ENCODE measurements around the gene NOL4L. TPM values are rescaled to one million over a fixed set of nuclear protein-coding genes. Genes with fewer than 3 reads are reported as not detected.

The NOL4L gene
- total and polyA plus RNA-seq, 9 donors, result 3.3 to 17.1 (median 10.6) TPM

DNA sequence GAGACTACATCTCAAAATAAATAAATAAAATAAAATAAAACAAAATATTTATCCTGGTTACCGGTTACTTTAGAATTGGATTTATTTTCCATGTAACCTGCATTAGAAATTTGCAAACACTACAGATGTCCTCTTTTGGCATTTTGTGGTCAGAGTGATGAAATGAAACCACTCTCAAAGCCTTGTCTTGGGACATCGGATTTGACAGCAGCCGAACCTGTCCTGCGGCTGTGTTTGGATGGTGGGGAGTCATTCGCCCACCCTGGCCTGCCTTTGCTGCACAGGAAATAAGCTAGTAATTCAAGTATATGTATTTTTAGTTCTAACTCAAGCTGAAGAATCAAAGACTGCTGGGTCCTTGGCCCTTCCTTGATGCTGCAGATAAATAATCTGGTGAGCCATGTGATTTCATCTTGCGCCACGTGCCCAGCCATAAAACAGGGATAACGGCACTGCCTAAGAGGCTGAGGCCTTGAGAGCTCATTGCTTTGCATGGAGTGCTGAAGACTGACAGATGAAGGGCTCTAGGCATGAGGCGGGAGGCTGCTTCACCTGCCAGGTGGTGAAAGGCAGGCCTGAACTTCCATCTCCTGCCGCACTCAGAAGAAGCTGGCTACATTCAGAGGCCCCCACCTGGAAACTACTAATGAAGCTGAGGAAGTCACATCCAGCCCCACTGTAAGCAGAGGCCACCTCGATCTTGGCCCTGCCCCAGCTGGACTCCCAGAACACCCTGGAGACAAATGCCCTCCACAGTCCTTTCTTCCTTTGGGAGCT is 76.9 kb downstream of the NOL4L start:
- Histone ChIP-seq H3K4me1 (ENCODE audit: insufficient read depth) (no peaks in the 10 kb centered on the region), H3K27ac (no peak overlapping the region), H3K9me3 (no peaks in the 10 kb centered on the region), H3K27me3 (no peaks in the 10 kb centered on the region), H3K36me3 (no peaks in the 10 kb centered on the region), H3K4me3 (no peak overlapping the region)
- DNase-seq, result no peak
- TF ChIP-seq CTCF (IDR thresholded peaks at IDR 0.05), result no peak
- no peak for TF ChIP-seq POLR2A (IDR thresholded peaks at IDR 0.05)
- TF ChIP-seq EP300 (IDR thresholded peaks at IDR 0.05), result no peak
- 89 to 95% (median 92%) methylated on average over 11 of the region's 11 CpGs for WGBS, 3 donors
- intact Hi-C loops (cut with DNase I), result no loop called here

GRCh38 chr20:32506721-32507120 is 78.4 kb downstream of the NOL4L start:
- Histone ChIP-seq H3K27ac (no peak overlapping the region), H3K27me3 (no peaks in the 10 kb centered on the region), H3K9me3 (no peaks in the 10 kb centered on the region), H3K4me1 (ENCODE audit: insufficient read depth) (no peaks in the 10 kb centered on the region), H3K36me3 (no peaks in the 10 kb centered on the region), H3K4me3 (no peak overlapping the region)
- TF ChIP-seq EP300 (IDR thresholded peaks at IDR 0.05) (no peak), CTCF (IDR thresholded peaks at IDR 0.05) (no peak), POLR2A (IDR thresholded peaks at IDR 0.05) (no peak)
- no peak for DNase-seq
- WGBS, 3 donors, result 84 to 90% (median 89%) methylated on average over 3 of the region's 3 CpGs
- intact Hi-C loops (cut with DNase I), result no loop called here

GRCh38 chr20:32505723-32506473 is 79.2 kb downstream of the NOL4L start:
- Histone ChIP-seq H3K27ac (no peak overlapping the region), H3K9me3 (no peaks in the 10 kb centered on the region), H3K4me3 (no peak overlapping the region), H3K27me3 (no peaks in the 10 kb centered on the region), H3K4me1 (ENCODE audit: insufficient read depth) (no peaks in the 10 kb centered on the region), H3K36me3 (no peaks in the 10 kb centered on the region)
- 77 to 84% (median 84%) methylated on average over 8 of the region's 8 CpGs for WGBS, 3 donors
- DNase-seq, result no peak
- intact Hi-C loops (cut with DNase I), result no loop called here
- TF ChIP-seq POLR2A (IDR thresholded peaks at IDR 0.05) (no peak), CTCF (IDR thresholded peaks at IDR 0.05) (no peak), EP300 (IDR thresholded peaks at IDR 0.05) (no peak)

- Histone ChIP-seq H3K27me3 (no peaks in the 10 kb centered on the region), H3K27ac (no peak overlapping the region), H3K4me1 (ENCODE audit: insufficient read depth) (no peaks in the 10 kb centered on the region), H3K36me3 (no peaks in the 10 kb centered on the region), H3K9me3 (no peaks in the 10 kb centered on the region), H3K4me3 (no peak overlapping the region)
- TF ChIP-seq CTCF (IDR thresholded peaks at IDR 0.05) (no peak), POLR2A (IDR thresholded peaks at IDR 0.05) (no peak), EP300 (IDR thresholded peaks at IDR 0.05) (no peak)
- 82 to 89% (median 89%) methylated on average over 3 of the region's 3 CpGs for WGBS, 3 donors
- DNase-seq, result no peak
- intact Hi-C loops (cut with DNase I), result no loop called here
These were observed 83.4 kb downstream of the NOL4L start for GRCh38 chr20:32501709-32502108.
